ENCODE data around the gene DCAF12.
"Not testable (repeated sequence)": the region's sequence is repeated elsewhere in the genome, so short reads cannot be mapped to it uniquely, and the experiment has no call there.

Gene DCAF12

DNA sequence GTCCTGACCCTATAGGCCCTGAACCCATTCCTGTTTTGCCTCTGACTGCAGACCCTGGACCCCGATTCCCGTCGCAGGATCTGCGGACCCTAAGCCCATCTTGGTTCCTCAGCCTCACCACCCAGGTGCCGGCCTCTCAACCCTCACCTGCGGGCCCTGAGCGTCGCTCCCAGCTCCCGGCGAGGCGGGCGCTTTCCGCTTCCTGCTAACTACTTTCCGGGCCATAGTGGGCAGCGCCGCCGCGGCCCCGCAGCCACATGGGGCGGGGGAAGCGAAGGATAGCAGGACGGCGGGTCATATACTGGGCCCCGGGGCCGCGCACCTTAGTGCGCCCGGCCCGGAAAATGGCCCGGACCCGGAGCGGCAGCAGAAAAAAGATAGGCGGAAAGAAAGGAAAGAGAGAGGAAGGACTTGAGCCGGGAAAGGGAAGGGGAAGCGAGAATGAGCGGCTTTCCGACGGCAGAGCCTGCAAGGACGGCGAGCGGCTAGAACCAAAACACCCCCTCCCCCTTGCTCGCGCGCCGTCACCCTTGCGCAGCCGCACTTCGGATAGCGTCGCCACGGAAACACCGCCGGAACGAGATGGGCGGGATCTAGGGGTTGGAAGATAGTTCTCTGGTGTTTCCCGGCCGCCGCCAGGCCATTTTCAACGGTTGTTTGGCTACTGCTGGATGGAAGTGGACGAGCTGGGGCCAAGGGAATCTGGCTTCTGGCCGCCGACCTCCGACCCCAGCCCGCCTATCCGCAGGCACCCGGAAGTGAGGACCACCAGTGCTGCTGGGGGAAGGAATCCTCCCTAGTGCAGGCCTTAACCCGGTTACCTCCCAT, at the start of gene DCAF12:
Gene DCAF12 (minus strand): TSS at position 492 of the 828 bp plus-strand sequence. CDS start 267 bp downstream, at position 225.
- peak; percentile 91 for DNase-seq

DNA sequence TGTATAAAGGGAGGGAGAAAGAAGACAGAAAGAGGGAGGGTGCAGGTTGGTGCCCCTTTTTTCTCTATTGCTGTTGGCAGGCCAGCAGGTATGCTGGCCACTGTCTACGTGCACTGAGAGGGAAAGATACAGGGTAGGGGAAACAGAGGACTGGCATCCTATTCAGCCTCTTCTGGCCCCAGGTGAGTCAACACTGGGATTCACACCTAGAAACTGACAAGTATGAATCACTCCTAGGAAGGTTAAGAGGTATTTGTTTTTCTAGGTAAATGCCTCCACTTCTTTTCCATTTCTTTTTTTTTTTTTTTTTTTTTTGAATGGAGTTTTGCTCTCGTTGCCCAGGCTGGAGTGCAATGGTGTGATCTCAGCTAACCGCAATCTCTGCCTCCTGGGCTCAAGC, 49.6 kb upstream of the DCAF12 start:
- no peak for DNase-seq

DNA sequence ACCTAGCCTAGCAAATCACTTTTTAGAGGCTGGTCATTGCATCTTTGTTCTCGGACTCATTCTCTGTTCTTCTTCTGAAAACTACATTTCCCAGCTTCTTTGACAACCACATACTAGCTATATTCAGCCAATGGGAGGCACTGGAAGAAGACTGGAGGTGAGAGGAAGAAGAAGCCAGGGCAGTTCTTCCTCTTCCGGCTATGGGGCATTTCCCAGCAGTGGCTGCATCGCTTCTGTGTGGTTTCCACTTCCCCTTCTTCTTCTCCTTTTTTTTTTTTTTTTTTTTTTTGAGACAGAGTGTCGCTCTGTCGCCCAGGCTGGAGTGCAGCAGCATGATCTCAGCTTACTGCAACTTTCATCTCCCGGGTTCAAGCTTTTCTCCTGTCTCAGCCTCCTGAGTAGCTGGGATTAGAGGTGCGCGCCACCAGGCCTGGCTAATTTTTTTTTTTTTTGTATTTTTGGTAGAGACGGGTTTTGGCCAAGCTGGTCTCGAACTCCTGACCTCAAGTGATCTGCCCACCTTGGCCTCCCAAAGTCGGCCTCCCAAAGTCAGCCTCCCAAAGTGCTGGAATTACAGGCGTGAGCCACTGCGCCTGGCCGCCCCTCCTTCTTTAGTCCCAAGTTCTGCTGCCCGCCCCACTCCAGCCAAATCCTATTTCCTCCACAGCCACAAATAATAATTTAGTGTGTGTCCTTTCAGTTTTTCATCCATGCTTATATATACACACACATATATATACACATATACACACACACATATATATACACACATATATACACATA, 45.4 kb upstream of the DCAF12 start:
- DNase-seq, result peak; percentile 51

DNA sequence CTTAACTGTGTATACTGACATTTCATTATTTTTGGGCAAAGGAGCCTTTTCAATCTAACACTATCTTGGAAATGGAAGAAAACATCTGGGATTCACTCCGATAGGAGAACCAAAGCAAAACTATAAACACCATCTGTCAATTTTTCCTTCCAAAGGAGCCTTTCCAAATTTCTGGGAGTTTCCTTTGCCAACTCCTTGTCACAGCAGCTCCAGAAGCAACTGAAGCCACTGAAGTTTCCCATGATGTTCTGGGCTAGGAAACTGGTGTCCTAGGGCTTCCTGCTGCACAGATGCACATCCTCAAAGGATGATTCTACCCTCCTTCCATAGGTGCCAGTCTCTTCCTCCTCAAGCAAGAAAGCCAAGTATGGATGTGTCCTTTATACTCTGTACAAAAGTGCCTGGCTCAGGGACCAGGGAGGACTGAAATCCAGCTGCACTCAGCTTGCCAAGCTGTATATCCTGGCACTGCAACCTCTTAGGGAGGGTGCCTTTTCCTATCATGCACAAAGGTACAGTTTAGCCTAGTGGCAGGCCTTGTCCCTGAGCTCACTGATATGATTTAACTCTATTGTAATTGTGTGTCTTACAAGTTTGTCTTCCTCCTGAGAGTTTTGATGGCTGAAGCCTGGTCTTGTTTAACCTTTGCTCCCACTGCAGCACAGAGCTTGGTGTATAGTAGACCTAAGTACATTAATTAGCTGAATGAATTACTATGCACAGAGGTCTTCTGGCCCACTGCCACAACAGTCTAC, 43.9 kb upstream of the DCAF12 start:
- DNase-seq, result no peak

DNA sequence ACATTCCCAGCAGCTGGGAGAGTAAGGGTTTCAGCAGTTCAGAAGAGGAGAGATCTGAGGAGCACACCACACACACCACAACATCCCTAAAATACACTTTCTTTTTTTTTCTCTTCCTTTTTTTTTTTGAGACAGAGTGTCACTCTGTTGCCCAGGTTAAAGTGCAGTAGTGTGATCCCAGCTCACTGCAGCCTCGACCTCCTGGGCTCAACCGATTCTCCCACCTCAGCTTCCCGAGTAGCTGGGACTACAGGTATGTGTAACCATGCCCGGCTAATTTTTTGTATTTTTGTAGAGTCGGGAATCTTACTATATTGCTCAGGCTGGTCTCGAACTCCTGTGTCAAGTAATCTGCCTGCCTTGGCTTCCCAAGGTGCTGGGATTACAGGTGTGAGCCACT, 42.6 kb upstream of the DCAF12 start:
- no peak for DNase-seq

DNA sequence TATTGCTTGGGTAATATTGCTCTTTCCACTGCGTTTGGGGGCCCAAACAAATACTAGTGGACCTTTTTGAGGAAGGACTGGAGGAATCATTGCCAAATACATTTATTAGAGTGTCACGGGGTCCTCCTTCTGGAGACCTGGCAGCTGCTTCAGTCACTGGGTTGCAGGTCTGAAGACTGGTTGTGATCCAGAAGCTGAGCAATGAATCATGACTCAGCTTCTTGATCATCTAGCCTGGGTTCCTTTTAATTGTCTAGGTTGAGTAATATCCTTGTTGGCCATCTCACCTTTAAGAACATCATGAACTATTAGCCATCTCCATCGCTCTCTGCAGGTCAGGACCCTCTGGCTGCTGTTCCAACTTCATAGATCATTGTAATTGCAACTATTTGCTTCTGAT, 36.9 kb upstream of the DCAF12 start:
- DNase-seq, result no peak

DNA sequence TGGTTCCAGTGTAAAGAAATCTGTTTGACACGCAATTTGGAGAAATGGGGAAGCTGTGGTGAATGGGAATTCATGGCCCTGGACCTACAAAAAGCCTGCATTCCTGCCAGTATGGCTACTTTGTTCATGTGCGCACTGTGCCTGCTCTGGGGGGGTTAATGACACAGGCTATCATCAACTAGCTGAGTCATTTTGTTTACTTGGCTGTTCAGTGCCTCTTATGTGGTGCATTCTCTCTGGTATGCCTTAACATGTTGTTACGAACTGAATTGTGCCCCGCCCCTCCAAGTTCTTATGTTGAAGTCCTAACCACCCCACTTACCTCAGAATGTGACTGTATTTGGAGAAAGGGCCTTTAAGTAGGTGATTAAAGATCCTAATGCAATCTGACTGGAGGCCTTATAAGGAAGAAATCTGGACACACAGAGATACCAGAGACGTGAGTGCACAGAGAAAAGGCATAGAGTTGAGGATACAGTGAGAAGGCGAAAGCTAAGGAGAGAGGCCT, 31.9 kb upstream of the DCAF12 start:
- no peak for DNase-seq

DNA sequence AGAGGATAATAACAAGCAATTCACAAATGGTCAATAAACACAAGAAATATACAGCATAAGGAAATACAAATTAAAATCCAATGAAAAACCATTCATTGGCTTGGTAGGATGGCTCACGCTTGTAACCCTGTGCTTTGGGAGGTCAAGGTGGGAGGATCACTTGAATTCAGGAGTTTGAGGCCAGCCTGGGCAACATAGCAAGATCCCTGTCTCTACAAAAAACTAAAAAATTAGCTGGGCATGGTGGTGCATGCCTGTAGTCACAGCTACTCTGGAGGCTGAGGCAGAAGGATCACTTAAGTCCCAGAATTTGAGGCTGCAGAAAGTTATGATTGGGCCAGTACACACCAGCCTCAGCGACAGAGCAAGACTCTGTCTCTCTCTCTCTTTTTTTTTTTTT, 31.4 kb upstream of the DCAF12 start:
- no peak for DNase-seq

DNA sequence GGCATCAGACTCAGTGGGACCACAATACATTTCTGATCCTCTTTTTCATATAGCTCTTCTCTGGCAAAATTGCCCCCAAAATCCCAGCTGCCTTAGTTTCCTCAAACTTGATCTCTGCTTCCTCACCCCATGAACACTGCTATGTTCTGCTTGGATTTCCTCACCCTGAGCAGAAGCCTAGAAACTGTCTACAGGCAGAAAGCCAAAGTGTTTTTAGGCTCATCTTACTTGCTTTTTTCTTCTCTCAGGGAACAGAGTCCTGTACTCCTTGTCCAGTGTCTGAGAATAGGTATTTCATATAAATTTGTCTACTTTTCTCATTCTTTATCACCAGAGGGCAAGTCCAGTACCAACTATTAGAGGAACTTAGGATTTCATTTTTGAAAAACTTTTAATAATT, 30.8 kb upstream of the DCAF12 start:
- DNase-seq, result no peak

DNA sequence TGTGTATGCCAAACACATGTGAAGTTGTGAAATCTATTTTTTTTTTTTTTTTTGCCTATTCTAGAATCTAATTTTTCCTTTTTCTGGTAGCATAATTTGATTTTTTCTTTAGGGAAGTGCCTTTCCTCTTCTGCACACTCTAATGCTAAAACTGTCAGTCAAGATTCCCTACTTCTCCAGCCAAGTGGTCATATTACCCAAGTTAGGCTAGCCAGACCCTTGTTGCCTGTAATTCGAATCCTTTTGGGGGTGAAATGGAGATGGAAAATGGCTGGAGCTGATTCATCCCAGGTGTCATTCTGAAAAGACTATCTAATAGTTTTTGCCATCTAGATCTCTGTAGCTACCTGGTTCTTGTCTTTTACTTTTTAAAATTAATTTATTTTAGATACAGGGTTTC, 27.6 kb upstream of the DCAF12 start:
- no peak for DNase-seq

DNA sequence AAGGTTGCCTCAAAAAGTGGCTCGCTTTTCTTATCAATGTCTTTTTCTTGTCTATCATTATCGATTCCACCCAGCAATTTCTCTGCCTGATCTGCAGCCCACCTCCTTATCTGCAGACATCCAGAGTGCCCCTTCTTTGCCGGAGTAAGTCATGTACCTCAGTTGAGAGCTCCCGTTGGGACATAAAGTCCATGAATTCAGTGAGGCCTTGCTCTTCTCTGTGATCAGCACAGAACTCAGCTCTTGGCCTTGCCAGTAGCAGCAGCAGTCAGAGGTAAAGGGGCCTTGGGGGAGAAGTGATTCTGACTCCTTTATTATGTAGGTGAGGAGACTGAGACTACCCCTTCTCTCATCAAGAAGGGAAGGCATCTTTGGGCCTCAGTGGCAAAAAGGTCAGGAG, 24.9 kb upstream of the DCAF12 start:
- DNase-seq, result no peak

DNA sequence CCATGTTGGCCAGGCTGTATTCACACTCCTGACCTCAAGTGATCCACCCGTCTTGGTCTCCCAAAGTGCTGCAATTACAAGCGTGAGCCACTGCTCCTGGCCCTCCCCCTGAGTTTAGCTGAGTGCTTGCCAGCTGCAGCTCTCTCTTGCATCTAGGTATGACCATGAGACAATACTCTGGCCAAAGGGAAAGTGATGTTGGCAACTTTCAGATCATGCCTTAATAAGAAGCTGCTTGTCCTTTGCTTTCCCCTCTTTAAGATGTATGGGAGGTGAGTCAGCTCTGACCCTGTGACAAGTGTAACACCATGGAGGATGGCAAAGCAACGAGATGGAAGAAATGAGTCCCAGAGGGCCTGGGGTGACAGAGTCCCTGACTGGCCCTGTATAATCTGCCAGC, 18.7 kb upstream of the DCAF12 start:
- no peak for DNase-seq

DNA sequence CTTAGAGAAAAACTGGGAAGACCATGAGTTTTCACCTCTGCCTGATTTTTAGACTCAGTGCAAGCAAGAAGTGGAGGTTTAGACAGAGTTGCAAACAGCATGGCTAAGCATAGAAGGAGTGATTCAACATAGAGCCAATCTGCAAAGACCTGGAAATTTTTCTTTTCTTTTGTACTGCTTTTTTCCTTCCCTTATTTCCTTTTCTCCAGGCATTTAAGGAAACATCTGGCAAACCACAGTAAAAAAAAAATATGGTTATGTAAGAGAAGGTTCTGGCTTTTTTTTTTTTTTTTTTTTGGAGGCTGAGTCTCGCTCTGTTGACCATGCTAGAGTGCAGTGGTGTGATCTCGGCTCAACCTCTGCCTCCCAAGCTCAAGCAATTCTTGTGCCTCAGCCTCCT, 16.6 kb upstream of the DCAF12 start:
- no peak for DNase-seq

DNA sequence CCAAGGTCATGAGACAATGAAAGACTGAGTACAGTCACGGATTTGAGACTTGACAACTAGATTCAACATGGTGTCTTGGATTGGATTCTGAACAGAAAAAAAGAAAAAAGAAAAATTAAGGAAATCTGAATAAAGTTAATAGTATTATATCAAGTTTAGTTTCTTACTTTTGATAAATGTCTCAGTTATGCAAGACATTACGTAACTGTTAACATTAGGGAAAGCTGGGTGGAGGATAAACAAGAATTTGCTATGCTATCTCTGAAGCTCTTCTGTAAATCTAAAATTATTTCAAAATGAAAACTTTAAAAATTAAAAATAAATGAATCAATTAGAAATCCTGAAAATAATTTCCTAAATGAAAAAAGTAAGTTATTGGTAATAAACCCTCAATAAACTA, 14.4 kb upstream of the DCAF12 start:
- no peak for DNase-seq

DNA sequence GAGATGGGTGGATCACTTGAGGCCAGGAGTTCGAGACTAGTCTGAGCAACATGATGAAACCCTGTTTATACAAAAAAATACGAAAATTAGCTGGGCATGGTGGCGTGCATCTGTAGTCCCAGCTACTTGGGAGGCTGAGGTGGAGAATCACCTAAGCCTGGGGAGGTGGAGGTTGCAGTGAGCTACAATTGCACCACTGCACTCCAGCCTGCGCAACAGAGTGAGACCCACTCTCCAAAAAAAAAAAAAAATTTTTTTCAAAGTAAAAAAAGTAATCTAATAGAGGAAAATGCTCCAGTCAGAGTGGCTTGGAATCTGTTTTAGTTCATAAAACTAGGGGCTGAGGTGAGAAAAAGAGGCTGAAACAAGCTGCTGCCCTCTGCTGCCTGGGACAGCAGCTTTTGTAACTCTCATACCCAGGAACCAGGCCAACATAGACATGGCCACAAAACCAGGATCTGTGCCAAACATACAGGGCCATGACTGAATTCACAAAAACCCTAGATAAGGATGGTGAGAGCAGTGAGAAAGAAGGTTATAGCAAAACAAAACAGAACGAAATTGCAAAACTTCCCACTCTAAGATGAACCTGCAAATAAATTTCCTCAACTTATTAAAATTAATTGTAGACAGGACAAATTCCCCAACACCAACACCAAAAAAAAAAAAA, 13.1 kb upstream of the DCAF12 start:
- no peak for DNase-seq

DNA sequence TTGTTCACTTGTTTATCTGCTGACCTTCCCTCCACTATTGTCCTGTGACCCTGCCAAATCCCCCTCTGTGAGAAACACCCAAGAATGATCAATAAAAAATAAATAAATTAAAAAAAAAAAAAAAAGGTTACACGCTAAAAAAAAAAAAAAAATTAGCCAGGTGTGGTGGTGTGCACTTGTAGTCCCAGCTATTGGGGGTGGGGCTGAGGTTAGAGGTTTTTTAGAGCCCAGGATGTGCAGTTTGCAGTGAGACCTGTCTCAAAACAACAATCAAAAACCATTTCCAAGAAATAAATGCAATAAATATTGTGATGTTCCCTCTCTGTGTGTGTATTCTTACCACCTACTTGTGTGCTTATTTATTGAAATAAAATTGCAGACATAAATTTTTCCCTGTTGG, 12.1 kb upstream of the DCAF12 start:
- not testable (repeated sequence) for DNase-seq

DNA sequence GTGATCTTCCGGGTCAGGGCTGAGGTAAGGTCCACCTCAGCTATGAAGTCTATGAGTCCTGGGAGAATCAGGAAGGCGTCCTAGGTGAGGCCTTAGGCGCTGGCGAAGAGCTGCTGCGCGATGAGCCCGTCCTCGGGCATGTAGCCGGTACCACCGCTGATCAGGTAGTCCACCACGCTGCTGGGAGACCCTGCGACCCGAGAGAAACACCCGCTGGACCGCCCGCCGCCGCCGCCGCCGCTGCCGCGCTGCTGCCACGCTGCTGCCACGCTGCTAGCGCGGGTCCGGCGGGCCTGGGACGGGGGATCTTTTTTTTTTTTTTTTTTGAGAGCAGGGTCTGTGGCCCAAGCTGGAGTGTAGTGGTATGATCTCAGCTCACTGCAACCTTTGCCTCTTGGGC, 8.0 kb upstream of the DCAF12 start:
- DNase-seq, result no peak

DNA sequence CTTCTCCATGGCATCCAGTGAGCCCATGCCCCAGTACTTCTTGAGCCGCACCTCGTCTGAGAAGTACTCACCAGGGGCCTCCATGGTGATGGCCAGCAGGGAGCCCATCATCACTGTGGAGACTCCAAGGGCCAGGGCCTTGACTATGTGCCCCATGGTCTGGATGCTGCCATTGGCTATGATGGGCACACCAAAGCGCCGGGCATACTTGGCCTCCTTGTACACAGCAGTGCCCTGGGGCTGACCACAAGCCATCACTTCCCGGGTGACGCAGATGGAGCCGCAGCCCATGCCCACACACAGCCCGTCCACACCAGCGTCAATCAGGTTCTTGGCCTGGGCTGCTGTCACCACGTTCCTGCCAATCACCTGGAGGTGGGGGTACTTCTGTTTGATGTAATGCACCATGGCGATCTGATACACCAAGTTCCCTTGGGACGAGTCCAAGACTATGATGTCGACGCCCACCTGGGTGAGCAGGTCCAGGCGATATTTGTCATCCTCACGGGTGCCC, 7.0 kb upstream of the DCAF12 start:
- DNase-seq, result no peak

DNA sequence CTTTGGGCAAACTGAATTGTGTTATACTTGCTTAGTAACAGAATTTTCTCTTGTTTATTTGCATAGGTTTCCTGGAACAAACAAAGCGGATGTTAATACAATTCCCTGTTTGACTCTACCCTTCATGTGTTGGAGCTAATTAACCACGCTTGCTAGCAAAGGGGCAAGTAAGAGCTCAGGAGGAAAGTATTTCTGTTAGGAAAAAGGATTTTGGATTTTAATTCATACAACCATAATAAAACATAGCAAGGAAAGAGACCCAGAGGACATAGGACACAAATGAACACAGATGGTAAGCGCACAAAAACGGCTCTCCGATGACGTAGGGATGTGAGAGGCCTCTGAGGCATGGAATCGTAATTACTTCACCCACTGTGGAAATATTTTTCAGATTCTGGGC, 5.1 kb upstream of the DCAF12 start:
- DNase-seq, result no peak

DNA sequence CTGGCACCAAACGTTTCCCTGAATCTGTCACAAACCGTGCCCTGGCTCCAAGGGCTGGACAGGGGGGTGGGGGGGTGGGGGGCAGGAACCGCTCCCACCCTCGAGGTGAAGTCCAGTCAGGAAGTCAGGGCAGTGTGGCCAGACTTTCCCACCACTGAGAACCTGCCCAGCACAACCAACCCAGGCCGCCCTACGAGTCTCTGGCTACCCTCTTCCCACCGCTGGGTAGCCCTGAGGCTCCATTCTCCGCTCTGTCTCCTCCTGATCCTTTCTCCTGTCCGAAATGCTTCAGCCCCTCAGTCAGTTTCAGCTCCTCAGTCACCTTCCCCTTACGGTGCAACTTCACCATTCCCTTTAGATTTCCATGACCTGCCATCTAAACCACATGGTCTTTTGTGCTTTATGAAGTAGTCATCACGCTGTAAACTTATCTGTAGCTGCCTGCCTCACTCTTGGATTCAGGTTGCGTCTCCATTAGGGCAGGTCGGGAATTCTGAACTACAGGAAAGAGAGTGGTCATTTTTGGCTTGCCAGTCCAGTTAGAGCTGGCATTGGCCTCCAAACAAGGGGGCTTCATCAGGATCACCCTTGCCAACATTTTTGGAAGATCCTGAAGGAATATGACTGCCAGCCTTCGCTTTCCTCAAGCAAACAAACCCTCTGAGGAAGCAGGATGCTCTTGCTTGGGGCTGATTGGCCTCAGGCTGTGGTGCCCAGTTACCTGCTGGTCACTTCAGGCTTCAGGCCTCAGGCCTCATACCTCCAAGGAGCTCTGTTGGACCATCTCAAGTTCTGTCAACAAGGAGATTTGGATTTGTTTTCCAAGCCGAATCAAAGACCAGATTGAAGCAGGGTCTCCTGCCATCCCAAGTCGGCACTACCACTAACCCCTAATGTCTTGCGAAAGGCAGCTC, 794 bp upstream of the DCAF12 start:
- DNase-seq, result no peak

DNA sequence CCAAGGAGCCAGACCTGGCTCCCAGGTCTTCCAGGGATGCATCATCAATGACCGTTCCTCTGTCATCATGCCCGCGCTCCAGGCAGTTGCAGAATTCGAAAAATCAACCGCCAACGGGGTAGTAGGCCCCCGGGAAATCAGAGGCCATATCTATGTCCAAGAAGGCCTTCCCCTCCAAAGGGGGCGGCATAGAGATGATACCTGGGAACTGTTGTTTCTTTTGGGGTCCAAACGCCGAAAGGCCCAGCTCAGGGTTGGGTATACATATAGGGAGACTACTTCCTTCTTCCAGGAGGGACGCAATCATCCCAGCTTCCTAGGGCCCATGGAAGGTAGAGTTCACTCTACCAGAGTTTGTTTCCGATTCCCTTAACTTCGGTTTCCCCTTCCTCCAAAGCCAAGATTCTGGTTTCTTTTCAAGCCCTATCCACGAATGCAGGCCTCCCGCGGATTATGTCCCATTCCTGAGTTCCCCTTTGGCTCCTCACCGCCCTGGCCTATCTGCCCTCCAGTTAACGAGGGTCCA, 754 bp downstream of the DCAF12 start:
- no peak for DNase-seq
